H1 (cell line): ENCODE results near the gene RANBP9. TPM values are rescaled to one million over a fixed set of nuclear protein-coding genes. Genes with fewer than 3 reads are reported as not detected.

Source experiments
- CTCF ChIP-seq, 3 experiments: IDR thresholded peaks; 1 replicate in 2 of 3; 2 replicates in 1 of 3; pipeline versions ENCODE4 v1.5.1 to v1.6.1; 2011; ENCODE audit warnings: low read length in 3 of 3, mild to moderate bottlenecking in 3 of 3, inconsistent platforms in 2 of 3, low read depth in 1 of 3, moderate library complexity in 1 of 3; ENCODE audit not compliant: insufficient read depth in 1 of 3; ENCODE audit errors: control extremely low read depth in 1 of 3
- RBBP5 ChIP-seq: IDR thresholded peaks from 2 replicates; pipeline ENCODE4 v1.7.1; 2012; ENCODE audit warnings: low read depth, mild to moderate bottlenecking, inconsistent platforms, low read length, moderate library complexity, borderline replicate concordance
- polyA plus RNA-seq, 7 experiments: library from polyadenylated mRNA; depleted of rRNA in 3 of 7; stranded (reverse) in 5 of 7; unstranded in 2 of 7; fragments of >200 nt in 5 of 7; fragments of 200-250 nt in 2 of 7; gene quantifications; 1 replicate in 5 of 7; 2 replicates in 1 of 7; 4 replicates in 1 of 7; pipeline versions ENCODE4 v1.2.1 to v1.2.3, GENCODE V29; 2011 to 2013; ENCODE audit warnings: missing spikeins in 2 of 7, mixed read lengths in 2 of 7
- total RNA-seq: library from RNA; stranded (reverse); fragmentation: NEBNext Ultra II Directional; extraction: Animal tissue kit (Norgen Biotek cat#: 25700); gene quantifications from 2 replicates; pipeline ENCODE4 v1.2.1, GENCODE V29; 2021

The RANBP9 gene
- total and polyA plus RNA-seq, 2 of the 8 experiments (the other 6 are each of a cell fraction or from before 2014, with no cell fraction given) = 13.0 to 36.7 TPM

DNA sequence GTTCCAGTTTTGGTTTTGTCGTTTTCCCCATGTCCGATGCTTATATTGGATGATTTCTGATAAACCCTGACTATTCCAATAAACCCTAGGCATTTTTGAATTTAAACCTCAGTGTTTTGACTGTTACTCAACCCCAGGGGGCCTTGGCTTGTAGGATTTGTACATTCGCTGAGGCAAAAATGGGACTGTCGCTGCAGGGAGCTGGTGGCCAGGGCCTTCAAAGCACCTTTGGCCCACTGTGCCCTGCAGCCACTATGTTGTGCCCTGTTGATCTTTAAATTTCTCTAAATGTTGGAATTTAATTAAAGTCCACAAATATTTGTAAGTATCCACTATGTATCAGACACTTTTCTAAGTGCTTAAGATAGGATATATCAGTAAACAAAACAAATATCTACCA is 106.0 kb downstream of the RANBP9 start (continued):
- no peak for TF ChIP-seq CTCF (IDR thresholded peaks at IDR 0.05; ENCODE audit: control extremely low read depth in 1 of 3, insufficient read depth in 1 of 3, low read depth in 1 of 3, low read length in 3 of 3)
- TF ChIP-seq RBBP5 = no peak
- TF ChIP-seq, all 59 proteins: peak for 0
